Endothelial cell of umbilical vein (primary cell): ENCODE data around the gene DNAAF3.

Experiments
- CTCF ChIP-seq, 2 donors: IDR thresholded peaks; 1 replicate in 1 of 2; 2 replicates in 1 of 2; pipeline ENCODE4 v1.5.1; 2011; ENCODE audit warnings: low read length in 2 of 2, mild to moderate bottlenecking in 2 of 2, moderate library complexity in 2 of 2, control low read depth in 1 of 2, inconsistent platforms in 1 of 2, low read depth in 1 of 2; ENCODE audit not compliant: insufficient read depth in 1 of 2; ENCODE audit errors: extremely low read depth in 1 of 2
- EZH2 ChIP-seq: IDR thresholded peaks from 2 replicates; pipeline ENCODE4 v1.6.1; 2012; ENCODE audit warnings: borderline replicate concordance, low read depth, mild to moderate bottlenecking, moderate library complexity, low read length, inconsistent platforms; ENCODE audit not compliant: severe bottlenecking
- FOS ChIP-seq: IDR thresholded peaks from 2 replicates; pipeline ENCODE4 v1.6.1; 2011; ENCODE audit warnings: mild to moderate bottlenecking, low read length, moderate library complexity, borderline replicate concordance; ENCODE audit not compliant: insufficient read depth
- GATA2 ChIP-seq: IDR thresholded peaks from 2 replicates; pipeline ENCODE4 v1.7.0; 2011; ENCODE audit warnings: low read depth, mild to moderate bottlenecking, moderate library complexity, mixed read lengths, low read length; ENCODE audit not compliant: insufficient read length, insufficient read depth
- POLR2A ChIP-seq: IDR thresholded peaks from 2 replicates; pipeline ENCODE4 v1.6.1; 2012; ENCODE audit warnings: low read depth, mild to moderate bottlenecking, control low read depth, low read length
- POLR2AphosphoS5 ChIP-seq: IDR thresholded peaks from 2 replicates; pipeline ENCODE4 v1.6.1; 2012; ENCODE audit warnings: low read depth, mild to moderate bottlenecking, control low read depth, low read length, moderate library complexity; ENCODE audit not compliant: insufficient read depth

- TF ChIP-seq CTCF (IDR thresholded peaks at IDR 0.05; ENCODE audit: extremely low read depth in 1 of 2, insufficient read depth in 1 of 2, low read depth in 1 of 2, low read length in 2 of 2) (no peak), POLR2AphosphoS5 (no peak), POLR2A (no peak), EZH2 (no peak), FOS (no peak), GATA2 (no peak)
These were observed 24.7 kb downstream of the DNAAF3 start for GRCh38 chr19:55141696-55142095.
